Measurements from ENCODE around the gene IL34.

IL34 gene

DNA sequence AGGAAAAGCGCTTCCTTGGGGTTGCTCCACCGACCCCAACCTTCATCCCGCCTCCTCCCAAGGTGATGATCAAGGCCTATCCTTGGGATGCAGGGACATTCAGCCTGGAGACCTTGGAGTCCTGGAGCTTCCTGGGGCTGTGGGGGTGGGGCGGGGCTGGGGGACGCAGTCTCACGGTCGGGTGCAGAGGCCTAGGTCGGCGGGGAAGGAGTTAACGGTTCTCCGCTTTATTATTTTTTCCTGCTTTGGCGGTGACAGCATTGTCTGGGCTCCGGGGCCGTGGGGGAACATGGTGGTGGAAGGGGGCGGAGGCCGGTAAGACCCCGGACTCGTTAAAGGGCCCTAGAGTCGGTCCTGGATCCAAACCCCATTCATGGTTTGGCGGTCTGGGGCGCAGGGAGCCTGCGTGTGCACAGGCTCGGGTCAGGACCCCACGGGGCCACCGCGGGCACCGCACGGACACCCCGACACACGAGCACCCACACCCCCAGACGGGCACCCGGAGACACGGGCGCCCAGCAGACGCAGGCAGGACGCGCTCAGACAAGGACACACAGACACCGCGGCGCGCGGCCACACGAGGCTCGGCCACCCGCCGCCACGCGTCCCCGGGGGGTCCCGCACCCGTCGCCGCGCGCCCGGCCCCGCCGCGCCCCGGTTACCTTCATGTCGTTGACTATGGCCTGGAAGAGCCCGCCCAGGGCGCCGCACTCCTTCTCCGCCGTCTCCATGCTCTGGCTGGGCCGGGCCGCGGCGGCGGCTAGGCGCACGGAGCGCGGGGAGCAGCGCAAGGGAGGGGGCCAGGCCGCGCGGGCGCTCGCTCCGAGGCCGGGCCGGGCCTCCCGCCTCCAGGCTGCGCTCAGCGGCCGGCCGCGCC is 38.9 kb downstream of the IL34 start:
- FAIRE-seq (no peak), DNase-seq (ENCODE audit: extremely low spot score, insufficient read length, low read depth) (no peak)

DNA sequence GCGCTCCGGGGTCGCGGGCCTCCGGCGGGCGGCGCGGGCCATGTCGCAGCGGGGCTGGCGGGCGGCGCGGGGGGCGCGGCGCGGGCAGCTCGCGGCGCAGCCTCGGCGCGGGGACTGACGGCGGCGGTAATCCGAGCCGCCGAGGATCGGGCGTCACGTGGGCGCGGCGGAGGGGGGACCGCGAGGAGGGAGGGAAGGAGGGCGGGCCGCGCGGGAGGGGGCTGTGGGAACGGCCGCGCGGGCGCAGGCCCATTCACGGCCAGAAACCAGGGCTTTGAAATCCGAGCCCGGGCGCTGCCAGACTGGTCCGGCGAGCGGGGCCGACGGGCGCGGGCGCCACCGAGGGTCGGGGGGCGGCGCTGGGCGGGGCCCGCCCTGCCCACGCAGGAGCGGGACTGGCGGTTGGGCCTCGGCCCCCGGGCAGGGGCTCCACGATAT is 39.6 kb downstream of the IL34 start, which contains the start of gene MTSS2:
Gene MTSS2 (minus strand): TSS at position 116 of the 438 bp plus-strand sequence. CDS start 262 bp downstream, outside the sequence.
- FAIRE-seq (no peak), DNase-seq (ENCODE audit: extremely low spot score, insufficient read length, low read depth) (no peak)

DNA sequence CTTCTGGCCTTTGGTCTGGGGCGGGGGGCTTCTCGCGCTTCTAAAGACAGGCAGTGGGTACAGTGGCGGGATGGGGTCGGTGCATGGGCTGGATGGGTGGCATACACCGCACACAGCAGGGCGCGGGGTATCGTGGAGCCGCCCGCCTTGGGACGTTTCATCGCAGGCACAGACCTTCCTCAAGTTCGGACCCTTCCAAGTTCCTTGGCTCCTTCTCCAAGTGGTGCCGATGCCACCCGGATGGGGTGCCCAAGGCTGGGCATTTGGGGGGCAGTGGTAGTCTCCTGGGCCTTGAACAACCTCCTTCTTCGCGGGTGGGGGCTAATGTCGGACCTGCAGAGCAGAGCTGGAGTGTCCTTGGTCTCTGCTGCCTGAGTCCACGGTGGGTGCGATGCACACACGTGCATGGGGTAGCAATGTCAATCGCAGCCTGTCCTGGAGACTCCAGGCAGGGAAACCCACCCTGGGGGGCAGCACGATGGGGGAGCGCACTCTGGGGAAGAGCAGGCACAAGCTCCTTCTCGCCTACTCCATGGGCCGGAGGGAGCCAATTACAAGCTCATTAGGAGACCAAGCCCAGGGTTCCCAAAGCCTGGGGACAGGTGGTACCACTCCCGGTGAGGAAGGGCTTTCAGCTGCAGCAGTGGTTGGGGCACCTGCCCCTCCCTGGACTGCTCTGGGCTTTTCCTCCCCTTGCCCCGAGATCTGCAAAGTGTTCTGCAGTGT is 40.2 kb downstream of the IL34 start:
- no peak for FAIRE-seq
- DNase-seq (ENCODE audit: extremely low spot score, insufficient read length, low read depth): no peak

DNA sequence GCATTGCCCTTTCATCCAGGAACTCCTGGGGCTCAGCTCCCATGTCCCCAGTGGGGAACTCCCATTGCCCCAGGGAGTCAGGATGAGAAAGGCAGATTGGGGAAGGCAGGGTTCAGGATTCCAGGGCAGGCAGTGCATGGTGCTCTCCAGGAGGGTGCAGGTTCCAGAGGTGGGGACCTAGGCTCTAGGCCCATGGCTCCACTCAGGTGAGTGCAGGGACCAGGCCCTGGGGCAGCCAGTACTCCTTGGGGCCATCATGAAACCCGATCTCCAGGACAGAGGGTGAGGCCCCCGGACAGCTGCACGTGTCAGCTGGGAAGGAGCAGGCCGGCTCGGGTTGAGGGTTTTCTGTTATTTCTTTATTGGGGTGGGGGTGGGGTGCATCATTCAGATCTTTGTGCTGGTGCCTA is 40.7 kb downstream of the IL34 start:
- FAIRE-seq (no peak), DNase-seq (ENCODE audit: extremely low spot score, insufficient read length, low read depth) (no peak)

DNA sequence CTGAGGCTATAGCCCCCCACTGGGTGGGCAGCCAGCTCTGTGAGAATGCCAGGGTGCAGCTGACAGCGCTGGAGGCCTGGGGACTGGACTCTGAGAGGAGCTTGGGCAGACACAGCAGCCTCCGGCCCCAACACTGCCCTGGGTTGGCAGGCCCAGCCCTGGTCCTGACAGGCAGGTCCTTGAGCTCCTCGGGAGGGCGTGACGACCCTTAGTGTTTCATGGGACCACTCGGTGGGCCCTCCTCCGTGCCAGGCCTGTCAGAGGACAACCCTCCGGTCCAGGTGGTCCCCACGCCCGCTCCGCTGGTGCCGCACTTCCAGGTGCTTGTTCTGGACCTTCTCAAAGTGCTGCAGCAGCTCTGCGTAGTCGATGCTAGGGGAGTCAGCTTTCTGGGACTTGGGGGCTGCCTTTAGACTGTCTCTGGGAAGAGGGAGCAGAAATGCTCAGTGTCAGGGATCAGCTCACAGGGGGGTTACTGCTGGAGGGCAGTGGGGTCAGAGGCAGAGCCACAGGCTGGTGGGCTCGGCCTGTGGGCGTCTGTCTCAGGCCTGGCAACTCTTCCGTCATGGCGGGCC is 41.4 kb downstream of the IL34 start:
- FAIRE-seq (no peak), DNase-seq (ENCODE audit: extremely low spot score, insufficient read length, low read depth) (no peak)

DNA sequence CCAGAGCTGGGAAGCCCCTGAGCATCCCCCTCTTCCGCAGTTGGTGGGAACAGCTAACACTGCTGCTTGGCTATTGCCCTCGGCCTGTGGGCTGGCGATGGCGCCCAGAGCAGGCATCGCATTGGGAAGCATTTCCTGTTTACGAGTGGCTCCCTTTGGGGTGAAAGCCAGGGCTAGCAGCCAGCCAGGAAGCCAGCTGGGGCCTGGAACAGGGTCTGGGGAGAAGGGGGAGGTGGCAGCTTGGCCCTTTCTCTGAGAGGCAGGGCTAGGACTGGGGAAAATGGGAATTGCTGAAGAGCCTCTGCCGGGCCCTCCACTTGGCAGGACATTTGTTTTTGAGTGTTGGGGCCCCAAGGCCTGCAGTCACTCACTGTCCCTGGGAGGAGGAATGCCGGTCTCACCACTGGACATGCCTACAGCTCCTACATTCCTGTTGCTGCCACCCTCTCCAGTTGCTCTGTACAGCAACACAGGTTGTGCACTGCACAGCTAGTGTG is 41.9 kb downstream of the IL34 start:
- DNase-seq (ENCODE audit: extremely low spot score, insufficient read length, low read depth): no peak
- no peak for FAIRE-seq

DNA sequence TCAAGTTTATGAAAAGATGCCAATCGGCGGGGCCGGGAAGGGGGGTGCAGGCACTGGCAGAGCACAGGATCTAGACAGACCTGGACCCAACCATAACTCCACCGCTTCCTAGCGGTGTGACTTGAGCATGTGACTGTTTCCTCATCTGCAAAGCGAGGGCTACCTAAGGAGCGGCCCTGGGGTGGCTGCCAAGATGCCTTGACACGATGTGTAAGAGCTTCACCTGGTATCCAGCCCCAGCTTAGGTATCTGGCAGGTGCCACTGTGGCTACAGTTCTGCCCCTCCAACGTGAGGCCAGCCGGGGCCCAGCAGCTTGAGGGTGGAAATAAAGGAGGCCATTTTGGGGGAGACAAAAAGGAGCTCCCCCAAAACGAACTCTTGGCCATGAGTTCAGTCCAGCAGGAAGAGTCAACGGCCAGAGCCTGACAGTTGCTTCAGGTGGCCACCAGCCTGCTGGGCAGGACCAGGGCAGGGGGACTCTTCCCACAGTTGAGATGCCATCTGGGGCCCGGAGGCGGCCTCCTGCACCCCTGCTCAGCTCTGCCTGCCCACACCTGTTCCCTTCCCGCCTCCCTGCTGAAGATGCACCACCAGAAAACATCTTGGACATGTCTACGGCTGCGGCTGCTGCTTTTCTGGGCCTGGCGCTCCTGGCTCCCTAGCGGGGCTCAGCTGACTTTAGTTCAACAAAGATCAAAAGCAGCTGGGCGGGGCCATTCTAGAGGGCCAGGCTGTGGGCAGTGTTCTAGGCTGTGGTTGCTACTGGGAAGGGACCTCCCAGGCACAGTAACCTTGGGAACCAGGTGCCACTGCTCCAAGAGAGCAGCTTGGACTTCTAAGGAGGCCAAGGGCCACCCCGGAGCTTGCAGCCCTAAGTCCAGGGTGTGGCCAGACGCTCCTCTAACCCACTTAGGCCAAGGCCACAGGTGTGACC is 42.9 kb downstream of the IL34 start:
- DNase-seq (ENCODE audit: extremely low spot score, insufficient read length, low read depth): no peak
- no peak for FAIRE-seq

DNA sequence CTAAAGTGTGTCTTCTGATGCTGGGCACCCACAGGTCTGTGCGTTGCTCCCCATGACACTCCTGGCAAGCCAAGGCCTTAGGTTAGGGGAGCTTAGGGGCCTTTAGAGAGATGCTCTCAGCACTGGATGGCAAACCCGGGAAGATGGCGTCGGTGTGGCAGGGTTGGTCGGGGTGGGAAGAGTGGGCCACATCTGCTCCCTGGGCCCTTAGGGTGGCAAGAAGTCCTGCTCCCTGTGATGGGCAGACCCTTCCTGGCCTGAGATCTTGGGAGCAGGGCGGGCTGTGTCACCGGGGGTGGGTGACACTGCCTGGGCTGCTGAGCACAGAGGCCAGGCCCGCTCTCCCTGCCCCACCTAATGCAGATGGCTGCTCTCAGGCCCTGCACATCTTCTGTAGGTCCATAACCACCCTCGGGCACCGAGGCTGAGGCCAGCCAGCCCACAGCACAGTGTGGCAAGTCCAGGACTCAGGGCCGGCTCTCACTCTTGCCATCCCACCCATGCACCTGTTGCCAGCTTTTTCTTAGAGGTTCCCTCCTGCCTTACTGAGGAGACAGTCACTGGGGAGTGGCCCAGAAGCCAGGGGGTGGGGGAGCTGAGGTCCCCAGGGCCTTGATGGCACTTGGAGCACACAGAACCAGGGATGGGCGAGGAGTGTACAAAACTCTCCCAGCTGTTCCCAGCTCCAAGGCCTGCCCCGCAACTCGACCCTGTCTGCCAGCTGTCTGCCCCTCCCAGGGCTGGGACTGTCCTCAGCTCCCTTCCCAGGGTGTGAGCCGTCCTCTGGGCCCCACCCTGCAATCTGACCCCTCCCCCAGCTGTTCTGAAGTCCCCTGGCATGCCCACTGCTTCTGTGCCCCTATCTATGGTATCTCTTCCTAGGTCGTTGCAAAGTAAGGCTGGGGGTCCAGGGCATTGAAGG is 43.9 kb downstream of the IL34 start:
- DNase-seq (ENCODE audit: extremely low spot score, insufficient read length, low read depth): no peak
- FAIRE-seq: no peak

DNA sequence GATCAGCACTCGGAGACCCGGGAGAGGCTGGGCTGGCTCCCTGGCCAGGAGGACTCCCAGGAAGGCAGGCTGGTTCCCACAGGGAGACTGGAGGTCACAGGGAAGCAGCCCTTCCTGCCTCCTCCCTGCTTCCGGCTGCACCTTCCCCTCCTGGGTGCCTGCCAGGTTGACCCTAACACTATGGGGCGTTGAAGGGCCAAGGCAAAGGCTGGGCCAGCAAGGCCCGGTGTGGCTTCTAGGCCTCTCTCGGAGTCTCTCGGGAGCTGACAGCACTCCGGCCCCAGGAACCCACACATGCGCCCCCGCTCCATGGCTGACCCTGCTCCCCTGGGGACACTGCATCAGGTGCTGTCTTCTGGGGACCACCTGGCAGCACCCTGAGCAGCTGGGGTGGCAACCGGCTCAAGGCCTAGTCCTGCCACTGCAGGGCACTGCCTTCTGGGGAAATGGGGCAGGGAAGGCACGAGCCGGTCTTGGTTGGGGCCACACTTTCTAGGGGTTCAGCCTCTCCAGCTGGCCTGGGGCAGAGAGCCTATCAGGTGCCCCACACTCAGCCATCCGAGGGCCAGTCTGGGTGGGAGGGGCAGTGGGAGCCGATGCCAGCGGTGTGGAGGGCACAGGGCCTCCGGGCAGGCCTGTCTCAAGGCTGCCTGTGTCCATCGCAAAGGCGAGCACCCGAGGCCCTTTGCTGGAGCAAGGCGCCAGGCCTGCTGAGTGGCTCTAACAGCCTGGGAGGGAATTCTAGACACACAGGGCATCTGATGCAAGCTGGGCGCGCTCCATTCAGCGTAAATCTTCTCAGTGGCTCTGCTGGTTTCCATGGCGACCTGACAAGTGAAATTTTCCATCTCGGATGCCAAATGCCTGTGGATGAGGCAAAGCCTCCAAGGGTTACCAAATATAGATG is 45.1 kb downstream of the IL34 start:
- DNase-seq (ENCODE audit: extremely low spot score, insufficient read length, low read depth) (no peak), FAIRE-seq (no peak)

DNA sequence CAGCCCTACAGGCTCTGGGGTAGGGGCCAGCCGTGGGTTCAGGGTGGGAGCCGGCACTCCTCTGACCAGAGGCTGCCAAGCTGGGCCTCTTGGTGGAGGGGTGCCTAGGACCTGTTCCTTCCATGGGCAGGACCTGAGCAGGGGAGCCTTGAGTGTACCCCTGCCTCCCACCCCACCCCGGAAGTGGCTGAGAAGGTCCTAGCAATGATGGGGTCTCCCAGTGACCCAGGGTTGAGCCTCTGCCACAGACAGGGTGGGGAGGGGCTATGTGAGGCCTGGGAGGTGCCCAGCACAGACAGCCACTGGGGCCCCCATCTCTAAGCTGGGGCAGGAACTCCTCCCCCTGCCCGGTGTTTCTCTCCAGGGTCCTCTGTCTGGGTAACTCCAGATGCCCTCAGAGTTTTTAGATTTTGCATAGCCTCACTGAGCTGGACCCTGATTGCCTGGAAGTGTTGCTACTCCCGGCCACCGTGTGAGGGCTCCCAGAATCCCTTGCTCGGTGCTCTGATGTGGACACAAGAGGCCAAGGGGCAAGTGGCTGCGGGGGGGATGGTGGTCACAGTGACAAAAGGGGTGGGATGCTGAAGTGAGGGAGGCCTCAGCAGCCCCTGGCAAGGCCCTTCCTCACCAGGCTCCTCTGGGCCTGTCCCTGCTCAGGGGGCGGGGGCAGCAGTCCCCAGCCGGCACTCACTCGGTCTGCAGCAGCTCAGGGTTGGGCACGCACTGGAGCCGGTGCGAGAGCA is 45.9 kb downstream of the IL34 start:
- DNase-seq (ENCODE audit: extremely low spot score, insufficient read length, low read depth): no peak
- FAIRE-seq: no peak

DNA sequence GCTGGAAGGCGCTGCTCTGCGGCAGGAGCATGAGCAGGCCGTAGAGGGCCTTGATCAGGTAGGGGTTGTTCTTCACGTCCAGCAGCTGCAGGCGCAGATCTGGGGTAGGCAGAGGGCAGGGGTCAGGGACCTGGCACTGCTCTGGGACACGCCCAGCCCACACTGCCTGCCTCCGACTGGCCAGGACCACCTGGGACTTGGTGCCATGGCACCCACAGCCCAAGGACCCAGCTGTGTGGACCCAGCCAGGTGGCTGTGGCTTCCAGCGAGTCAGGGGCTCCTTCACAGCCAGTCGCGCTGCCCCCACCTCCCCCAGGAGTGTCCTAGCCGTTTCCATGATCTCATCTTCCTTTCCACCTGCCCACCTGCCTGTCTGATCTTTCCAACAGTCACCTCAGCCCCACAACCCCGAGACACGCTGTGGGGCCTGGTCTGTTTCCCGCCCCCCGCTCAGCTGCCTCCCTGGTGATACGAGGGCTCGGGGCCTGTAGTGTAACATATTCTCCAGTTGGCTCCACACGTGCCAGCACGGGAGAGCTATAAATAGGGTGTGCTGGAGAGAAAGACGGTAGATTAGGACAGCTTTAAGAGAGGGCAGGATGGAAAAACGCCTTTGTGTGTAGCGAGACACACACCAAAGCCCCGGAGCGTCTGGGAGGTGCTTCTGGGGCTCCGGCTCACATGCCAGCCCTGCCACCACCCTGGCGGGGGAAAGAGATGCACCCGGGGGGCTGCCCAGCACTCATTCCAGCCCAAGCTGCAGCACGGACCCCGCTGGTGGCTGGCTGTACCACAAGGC is 46.7 kb downstream of the IL34 start:
- FAIRE-seq (no peak), DNase-seq (ENCODE audit: extremely low spot score, insufficient read length, low read depth) (no peak)

DNA sequence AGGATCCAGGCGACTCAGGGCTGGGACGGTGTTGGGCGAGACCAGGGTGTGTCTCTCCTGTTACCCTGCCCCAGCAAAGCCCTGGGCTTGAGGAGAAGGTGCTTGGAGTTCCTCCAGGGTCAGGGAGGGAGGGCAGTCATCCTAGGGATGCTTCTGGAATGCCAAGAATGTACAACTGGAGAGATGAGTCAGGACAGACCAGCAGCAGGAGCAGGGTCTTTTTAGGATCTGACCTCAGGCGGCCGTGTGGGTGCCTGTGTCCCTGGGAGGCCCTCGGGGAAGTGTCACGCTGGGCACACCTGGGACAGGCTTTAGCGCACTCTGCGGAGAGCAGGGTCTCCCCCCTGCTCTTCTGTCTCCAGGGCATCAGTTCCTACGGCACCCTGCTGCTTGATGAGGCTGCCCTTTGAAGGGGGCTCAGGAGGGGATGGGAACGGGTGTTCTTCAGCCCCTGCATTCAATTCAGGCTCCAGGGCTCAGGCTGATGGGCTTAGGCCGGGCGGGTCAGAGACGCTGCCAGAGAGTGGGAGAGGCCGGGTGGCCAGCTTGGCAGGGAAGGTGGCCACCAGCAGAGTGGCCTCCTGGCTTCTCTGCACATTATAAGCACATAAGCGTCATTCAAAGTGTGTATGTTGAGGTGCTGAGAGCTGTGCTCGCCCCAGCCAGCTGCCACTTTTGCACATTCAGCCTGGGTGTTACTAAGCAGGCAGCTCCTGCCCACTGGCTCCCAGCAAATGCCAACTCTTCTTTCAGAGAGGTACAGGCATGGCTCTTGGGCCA is 47.9 kb downstream of the IL34 start:
- DNase-seq (ENCODE audit: extremely low spot score, insufficient read length, low read depth): no peak
- FAIRE-seq: no peak

DNA sequence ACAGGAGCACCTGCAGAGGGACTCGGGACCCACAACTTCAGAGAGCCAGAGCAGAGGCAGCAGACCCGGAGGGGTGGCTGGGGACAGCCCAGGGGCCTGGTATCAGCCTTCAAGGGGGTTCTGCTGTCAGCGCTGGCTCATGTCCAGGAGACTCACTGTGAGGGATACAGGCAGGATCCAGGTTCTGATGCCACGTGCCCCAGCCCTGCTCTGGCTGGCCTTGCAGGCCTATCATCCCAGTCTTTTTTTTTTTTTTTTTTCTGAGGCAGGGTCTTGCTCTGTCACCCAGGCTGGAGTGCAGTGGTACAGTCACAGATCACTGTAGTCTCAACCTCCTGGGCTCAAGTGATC is 48.5 kb downstream of the IL34 start:
- FAIRE-seq (no peak), DNase-seq (ENCODE audit: extremely low spot score, insufficient read length, low read depth) (no peak)

DNA sequence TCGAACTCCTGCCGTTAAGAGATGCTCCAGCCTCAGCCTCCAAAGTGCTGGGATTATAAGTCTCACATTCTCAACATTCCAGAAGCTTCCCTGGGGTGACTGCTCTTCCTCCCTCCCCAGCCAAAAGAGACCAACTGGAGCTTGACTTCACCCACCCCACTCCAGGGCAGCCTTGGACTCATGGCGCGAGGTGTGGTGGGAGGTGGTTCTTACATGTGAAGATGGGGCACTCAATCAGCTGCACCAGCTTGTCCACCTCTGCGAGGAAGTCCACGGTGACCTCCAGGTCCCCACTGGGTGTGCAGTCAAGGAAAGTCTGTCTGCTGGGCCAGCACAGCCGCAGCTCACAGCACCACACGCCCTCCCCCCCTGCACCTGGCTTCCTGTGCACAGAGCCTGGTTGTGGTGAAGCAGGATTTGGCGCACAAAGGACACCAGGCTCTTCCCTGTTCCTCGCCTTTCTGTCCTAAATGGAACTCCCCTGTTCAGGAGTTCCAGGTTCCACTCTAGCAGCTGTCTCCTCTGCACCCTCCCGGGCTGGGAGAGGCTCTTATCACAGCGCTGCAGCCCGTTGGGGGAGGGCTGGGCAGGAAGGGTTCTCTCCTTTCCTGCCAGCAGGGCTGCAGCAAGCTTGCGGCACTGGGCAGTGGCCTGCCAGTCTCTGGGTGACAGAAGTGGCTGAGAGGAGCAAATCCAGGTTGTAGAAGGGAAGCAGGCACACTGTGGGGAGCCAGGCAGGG is 49.1 kb downstream of the IL34 start:
- FAIRE-seq (no peak), DNase-seq (ENCODE audit: extremely low spot score, insufficient read length, low read depth) (no peak)

DNA sequence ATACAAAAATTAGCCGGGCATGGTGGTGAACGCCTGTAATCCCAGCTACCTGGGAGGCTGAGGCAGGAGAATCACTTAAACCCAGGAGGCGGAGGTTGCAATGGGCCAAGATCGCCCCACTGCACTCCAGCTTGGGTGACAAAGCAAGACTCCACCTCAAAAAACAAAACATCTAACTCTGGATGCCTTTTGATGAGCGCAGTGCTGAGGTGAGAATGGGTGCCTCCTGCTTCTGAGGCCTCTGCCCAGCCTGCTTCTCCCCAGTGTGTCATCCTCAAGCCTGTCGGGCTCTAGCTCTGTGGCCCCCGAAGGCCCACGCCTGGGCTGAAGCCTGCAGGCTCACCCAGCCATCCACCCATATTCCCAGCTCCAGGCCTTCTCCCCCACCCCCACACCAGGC is 50.0 kb downstream of the IL34 start:
- no peak for FAIRE-seq
- DNase-seq (ENCODE audit: extremely low spot score, insufficient read length, low read depth): no peak

Measured in GM18507 (cell line).